HepG2 (cell line): Measurements from ENCODE around the gene MST1R. TPM values are rescaled to one million over a fixed set of nuclear protein-coding genes. Genes with fewer than 3 reads are reported as not detected.

ENCODE experiments used
- CENPBD1 ChIP-seq: sonication (generic); formaldehyde crosslinking; IDR thresholded peaks from 2 replicates; pipeline ENCODE4 v1.8.0; 2022; ENCODE audit warnings: missing genetic modification reagents, low read depth, mild to moderate bottlenecking, borderline replicate concordance
- ETV6 ChIP-seq: sonication (generic); formaldehyde crosslinking; conservative IDR thresholded peaks from 2 replicates; pipeline ENCODE4 v1.4.0; 2020; ENCODE audit warnings: missing genetic modification reagents
- FOXO1 ChIP-seq: sonication (generic); formaldehyde crosslinking; IDR thresholded peaks from 2 replicates; pipeline ENCODE4 v1.4.0; 2020; ENCODE audit warnings: missing genetic modification reagents
- IRF2 ChIP-seq: IDR thresholded peaks from 2 replicates; pipeline ENCODE4 v1.6.1; 2018; ENCODE audit warnings: missing genetic modification reagents, missing compliant biosample characterization
- MYC ChIP-seq: sonication (generic); formaldehyde crosslinking; IDR thresholded peaks from 2 replicates; pipeline ENCODE4 v1.9.0; 2021; ENCODE audit warnings: missing genetic modification reagents, borderline replicate concordance
- RCOR2 ChIP-seq: IDR thresholded peaks from 2 replicates; pipeline ENCODE4 v1.6.1; 2016; ENCODE audit warnings: missing biosample characterization, missing genetic modification reagents
- TBX2 ChIP-seq: sonication (generic); formaldehyde crosslinking; IDR thresholded peaks from 2 replicates; pipeline ENCODE4 v1.5.0; 2020; ENCODE audit warnings: missing genetic modification reagents, mild to moderate bottlenecking, borderline replicate concordance
- ZFAT ChIP-seq: sonication (generic); formaldehyde crosslinking; conservative IDR thresholded peaks from 2 replicates; pipeline ENCODE4 v1.8.1; 2023; ENCODE audit warnings: missing genetic modification reagents, inconsistent platforms
- ZMYM4 ChIP-seq: sonication (generic); formaldehyde crosslinking; IDR thresholded peaks from 2 replicates; pipeline ENCODE4 v1.8.1; 2023; ENCODE audit warnings: mild to moderate bottlenecking, missing genetic modification reagents
- ZNF430 ChIP-seq: sonication (generic); formaldehyde crosslinking; IDR thresholded peaks from 2 replicates; pipeline ENCODE4 v1.9.0; 2021; ENCODE audit warnings: mild to moderate bottlenecking, missing genetic modification reagents
- ZNF550 ChIP-seq: sonication (generic); formaldehyde crosslinking; IDR thresholded peaks from 2 replicates; pipeline ENCODE4 v1.4.0; 2020; ENCODE audit warnings: mild to moderate bottlenecking, missing genetic modification reagents, borderline replicate concordance
- ZNF710 ChIP-seq: sonication (generic); formaldehyde crosslinking; IDR thresholded peaks from 2 replicates; pipeline ENCODE4 v1.5.0; 2020; ENCODE audit warnings: mild to moderate bottlenecking, missing genetic modification reagents, borderline replicate concordance
- polyA plus RNA-seq, 8 experiments: library from polyadenylated mRNA; depleted of rRNA in 3 of 8; stranded (reverse) in 7 of 8; unstranded in 1 of 8; fragments of >200 nt; fragmentation: Illumina TruSeq in 4 of 8; extraction: Trizol in 4 of 8; gene quantifications; 2 replicates each; pipeline versions ENCODE4 v1.2.1 to v1.2.3, GENCODE V29; 2011 to 2016; ENCODE audit warnings: low read depth in 4 of 8, missing spikeins in 1 of 8, mixed read lengths in 1 of 8; ENCODE audit not compliant: insufficient read depth in 1 of 8
- total RNA-seq, 5 experiments: library from RNA; depleted of rRNA; stranded (reverse); fragments of >200 nt; fragmentation: Illumina TruSeq; extraction: Trizol; gene quantifications; 2 replicates each; pipeline ENCODE4 v1.2.3, GENCODE V29; 2016; ENCODE audit warnings: low read depth in 1 of 5
- TF ChIP-seq, protein P1 (sequence below): sonication (generic); formaldehyde crosslinking; IDR thresholded peaks from 2 replicates; pipeline ENCODE4 v1.4.0; 2020; ENCODE audit warnings: missing genetic modification reagents, mild to moderate bottlenecking, borderline replicate concordance
- TF ChIP-seq, protein P2 (sequence below): sonication (generic); formaldehyde crosslinking; IDR thresholded peaks from 2 replicates; pipeline ENCODE4 v1.4.0; 2020; ENCODE audit warnings: missing genetic modification reagents
- TF ChIP-seq, protein P3 (sequence below): sonication (generic); formaldehyde crosslinking; IDR thresholded peaks from 2 replicates; pipeline ENCODE4 v1.4.0; 2020; ENCODE audit warnings: mild to moderate bottlenecking, missing genetic modification reagents

MST1R gene
- total and polyA plus RNA-seq, 2 of the 13 experiments (the other 11 are each of a cell fraction or from before 2014, with no cell fraction given), result 0.11 to 0.77 TPM

DNA sequence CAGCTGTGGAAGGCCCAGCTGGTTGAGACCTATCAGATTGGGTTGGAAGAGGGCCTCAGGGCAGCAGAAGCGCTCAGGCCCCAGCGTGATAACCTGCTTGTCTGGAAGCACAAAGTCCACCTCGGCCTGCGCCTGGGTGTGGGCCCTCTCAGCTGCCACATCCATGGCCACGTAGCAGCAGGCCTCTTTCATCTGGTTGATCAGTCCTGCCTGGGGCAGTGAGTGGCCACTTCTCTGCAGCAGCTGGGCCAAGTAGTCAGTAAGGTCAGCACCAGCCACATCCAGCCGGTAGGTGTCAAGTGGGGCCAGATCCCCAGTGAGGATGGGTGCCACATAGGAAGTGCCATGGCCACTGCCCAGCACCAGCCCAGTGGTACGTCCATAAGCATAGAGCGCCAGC is 30.1 kb downstream of the MST1R start (continued):
- TF ChIP-seq ZFAT (CRISPR knock-in tag), result no peak
- TF ChIP-seq CENPBD1, result no peak
- TF ChIP-seq, protein P1, sequence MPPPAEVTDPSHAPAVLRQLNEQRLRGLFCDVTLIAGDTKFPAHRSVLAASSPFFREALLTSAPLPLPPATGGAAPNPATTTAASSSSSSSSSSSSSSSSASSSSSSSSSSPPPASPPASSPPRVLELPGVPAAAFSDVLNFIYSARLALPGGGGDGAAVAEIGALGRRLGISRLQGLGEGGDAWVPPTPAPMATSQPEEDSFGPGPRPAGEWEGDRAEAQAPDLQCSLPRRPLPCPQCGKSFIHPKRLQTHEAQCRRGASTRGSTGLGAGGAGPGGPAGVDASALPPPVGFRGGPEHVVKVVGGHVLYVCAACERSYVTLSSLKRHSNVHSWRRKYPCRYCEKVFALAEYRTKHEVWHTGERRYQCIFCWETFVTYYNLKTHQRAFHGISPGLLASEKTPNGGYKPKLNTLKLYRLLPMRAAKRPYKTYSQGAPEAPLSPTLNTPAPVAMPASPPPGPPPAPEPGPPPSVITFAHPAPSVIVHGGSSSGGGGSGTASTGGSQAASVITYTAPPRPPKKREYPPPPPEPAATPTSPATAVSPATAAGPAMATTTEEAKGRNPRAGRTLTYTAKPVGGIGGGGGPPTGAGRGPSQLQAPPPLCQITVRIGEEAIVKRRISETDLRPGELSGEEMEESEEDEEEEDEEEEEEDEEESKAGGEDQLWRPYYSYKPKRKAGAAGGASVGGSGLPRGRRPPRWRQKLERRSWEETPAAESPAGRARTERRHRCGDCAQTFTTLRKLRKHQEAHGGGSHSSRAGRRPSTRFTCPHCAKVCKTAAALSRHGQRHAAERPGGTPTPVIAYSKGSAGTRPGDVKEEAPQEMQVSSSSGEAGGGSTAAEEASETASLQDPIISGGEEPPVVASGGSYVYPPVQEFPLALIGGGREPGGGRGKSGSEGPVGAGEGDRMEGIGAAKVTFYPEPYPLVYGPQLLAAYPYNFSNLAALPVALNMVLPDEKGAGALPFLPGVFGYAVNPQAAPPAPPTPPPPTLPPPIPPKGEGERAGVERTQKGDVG (CRISPR knock-in tag), result peak; percentile 65; the same call in 1 of the 2 replicates
- TF ChIP-seq ZNF430, result 0 out of 2 replicates have a peak, but pooled peaks have one; percentile 39
- peak; percentile 44; the same call in 1 of the 2 replicates for TF ChIP-seq IRF2 (CRISPR knock-in tag)
- TF ChIP-seq, protein P2, sequence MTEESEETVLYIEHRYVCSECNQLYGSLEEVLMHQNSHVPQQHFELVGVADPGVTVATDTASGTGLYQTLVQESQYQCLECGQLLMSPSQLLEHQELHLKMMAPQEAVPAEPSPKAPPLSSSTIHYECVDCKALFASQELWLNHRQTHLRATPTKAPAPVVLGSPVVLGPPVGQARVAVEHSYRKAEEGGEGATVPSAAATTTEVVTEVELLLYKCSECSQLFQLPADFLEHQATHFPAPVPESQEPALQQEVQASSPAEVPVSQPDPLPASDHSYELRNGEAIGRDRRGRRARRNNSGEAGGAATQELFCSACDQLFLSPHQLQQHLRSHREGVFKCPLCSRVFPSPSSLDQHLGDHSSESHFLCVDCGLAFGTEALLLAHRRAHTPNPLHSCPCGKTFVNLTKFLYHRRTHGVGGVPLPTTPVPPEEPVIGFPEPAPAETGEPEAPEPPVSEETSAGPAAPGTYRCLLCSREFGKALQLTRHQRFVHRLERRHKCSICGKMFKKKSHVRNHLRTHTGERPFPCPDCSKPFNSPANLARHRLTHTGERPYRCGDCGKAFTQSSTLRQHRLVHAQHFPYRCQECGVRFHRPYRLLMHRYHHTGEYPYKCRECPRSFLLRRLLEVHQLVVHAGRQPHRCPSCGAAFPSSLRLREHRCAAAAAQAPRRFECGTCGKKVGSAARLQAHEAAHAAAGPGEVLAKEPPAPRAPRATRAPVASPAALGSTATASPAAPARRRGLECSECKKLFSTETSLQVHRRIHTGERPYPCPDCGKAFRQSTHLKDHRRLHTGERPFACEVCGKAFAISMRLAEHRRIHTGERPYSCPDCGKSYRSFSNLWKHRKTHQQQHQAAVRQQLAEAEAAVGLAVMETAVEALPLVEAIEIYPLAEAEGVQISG, result peak; percentile 27; the same call in 1 of the 2 replicates
- TF ChIP-seq ETV6 (CRISPR knock-in tag), result 0 out of 2 replicates have a peak, but pooled peaks have one; percentile 13
- TF ChIP-seq MYC (CRISPR knock-in tag), result peak; percentile 63; the same call in 1 of the 2 replicates
- TF ChIP-seq ZNF550 (CRISPR knock-in tag), result no peak
- 0 out of 2 replicates have a peak, but pooled peaks have one; percentile 25 for TF ChIP-seq FOXO1
- TF ChIP-seq TBX2 (CRISPR knock-in tag), result peak; percentile 45; the same call in 1 of the 2 replicates
- TF ChIP-seq RCOR2 (CRISPR knock-in tag), result peak; percentile 38; the same call in 1 of the 2 replicates
- TF ChIP-seq ZMYM4 (CRISPR knock-in tag), result 0 out of 2 replicates have a peak, but pooled peaks have one; percentile 26
- TF ChIP-seq, protein P3, sequence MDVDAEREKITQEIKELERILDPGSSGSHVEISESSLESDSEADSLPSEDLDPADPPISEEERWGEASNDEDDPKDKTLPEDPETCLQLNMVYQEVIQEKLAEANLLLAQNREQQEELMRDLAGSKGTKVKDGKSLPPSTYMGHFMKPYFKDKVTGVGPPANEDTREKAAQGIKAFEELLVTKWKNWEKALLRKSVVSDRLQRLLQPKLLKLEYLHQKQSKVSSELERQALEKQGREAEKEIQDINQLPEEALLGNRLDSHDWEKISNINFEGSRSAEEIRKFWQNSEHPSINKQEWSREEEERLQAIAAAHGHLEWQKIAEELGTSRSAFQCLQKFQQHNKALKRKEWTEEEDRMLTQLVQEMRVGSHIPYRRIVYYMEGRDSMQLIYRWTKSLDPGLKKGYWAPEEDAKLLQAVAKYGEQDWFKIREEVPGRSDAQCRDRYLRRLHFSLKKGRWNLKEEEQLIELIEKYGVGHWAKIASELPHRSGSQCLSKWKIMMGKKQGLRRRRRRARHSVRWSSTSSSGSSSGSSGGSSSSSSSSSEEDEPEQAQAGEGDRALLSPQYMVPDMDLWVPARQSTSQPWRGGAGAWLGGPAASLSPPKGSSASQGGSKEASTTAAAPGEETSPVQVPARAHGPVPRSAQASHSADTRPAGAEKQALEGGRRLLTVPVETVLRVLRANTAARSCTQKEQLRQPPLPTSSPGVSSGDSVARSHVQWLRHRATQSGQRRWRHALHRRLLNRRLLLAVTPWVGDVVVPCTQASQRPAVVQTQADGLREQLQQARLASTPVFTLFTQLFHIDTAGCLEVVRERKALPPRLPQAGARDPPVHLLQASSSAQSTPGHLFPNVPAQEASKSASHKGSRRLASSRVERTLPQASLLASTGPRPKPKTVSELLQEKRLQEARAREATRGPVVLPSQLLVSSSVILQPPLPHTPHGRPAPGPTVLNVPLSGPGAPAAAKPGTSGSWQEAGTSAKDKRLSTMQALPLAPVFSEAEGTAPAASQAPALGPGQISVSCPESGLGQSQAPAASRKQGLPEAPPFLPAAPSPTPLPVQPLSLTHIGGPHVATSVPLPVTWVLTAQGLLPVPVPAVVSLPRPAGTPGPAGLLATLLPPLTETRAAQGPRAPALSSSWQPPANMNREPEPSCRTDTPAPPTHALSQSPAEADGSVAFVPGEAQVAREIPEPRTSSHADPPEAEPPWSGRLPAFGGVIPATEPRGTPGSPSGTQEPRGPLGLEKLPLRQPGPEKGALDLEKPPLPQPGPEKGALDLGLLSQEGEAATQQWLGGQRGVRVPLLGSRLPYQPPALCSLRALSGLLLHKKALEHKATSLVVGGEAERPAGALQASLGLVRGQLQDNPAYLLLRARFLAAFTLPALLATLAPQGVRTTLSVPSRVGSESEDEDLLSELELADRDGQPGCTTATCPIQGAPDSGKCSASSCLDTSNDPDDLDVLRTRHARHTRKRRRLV (CRISPR knock-in tag), result no peak
- peak; percentile 49; the same call in 1 of the 2 replicates for TF ChIP-seq ZNF710 (CRISPR knock-in tag)
